GM19395 (cell line): ENCODE results near the gene LZTR1.

Experiments
- ATAC-seq: cut with Tn5 transposase; IDR thresholded peaks from one replicate; pipeline ENCODE4 v1.9.1; 2021; ENCODE audit warnings: mild to moderate bottlenecking, moderate library complexity; ENCODE audit not compliant: unreplicated experiment

The LZTR1 gene

DNA sequence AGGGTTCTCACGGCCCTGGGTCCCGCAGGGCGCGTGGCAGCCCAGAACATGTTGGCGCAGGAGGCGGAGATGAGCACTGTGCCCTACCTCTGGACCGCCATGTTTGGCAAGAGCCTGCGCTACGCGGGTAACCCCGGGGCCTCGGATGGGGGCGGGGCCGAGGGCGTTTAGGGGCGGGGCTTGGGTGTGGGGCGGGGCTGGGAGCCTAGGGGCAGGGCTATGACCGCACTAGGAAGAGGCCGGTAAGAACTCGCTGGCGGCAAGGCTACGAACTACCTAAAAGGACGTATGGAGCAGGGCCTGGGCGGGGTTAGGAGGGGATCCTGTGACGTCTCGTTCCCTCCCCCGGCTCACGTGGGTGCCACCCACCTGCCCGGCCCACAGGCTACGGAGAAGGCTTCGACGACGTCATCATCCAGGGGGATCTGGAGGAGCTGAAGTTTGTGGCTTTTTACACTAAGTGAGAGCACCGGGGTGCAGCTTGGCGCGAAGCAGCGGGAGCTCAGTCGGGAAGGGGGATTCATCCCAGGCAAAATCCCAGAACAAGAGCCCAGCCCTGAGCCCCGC, 2.8 kb upstream of the LZTR1 start:
- ATAC-seq = no peak

- ATAC-seq = no peak
These were observed 2.1 kb upstream of the LZTR1 start for GRCh38 chr22:20979940-20980453.

GRCh38 chr22:20980523-20980922, 1.6 kb upstream of the LZTR1 start:
- no peak for ATAC-seq

GRCh38 chr22:20980938-20981722, 967 bp upstream of the LZTR1 start:
- ATAC-seq = no peak

DNA sequence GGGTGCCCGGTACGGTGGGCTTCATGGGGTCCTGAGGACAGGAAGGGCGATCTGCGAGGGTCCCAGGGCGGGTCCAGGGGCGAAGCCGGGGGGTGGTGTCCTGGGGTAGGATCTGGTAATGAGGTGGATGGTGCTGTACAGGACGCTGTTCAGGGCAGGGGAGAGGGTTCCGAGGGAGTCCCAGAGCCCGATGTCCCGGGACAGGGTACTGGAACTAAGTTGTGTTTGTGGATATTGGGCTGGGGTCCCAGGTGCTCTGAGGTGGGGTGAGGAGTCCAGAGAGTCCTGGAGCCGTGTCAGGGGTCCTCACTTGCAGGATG, 426 bp downstream of the LZTR1 start:
- ATAC-seq = peak; percentile 13

GRCh38 chr22:20983081-20983771, 1.1 kb downstream of the LZTR1 start:
- no peak for ATAC-seq

DNA sequence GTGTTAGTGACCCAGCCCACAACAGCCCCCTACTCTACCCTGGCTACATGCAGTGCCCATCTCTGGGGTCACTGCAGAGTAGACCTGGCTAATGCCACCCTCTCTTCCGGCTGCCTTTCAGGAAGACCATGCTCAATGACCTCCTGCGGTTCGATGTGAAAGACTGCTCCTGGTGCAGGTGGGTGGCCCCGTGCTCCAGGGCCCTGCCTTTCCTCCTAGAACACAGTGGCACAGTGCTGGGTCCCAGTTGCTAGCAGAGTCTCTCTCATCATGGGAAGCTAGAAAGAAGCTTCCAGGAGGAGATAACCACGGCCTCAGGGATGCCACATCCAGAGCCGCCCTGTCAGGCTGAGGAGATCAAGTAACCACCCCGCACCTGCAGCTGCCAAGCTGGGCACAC, 3.6 kb downstream of the LZTR1 start:
- no peak for ATAC-seq

DNA sequence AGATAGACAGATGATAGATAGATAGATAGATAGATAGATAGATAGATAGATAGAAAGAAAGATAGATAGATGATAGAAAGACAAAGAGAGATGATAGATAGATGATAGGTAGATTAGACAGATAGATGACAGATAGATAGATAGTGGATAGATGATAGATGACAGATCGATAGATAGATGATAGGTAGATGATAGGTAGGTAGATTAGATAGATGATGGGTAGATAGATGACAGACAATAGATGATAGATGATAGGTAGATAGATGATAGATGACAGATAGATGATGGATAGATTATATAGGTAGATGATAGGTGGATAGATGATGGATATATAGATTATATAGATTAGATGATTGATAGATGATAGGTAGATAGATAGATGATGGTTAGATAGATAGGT, 4.3 kb downstream of the LZTR1 start:
- ATAC-seq = no peak

DNA sequence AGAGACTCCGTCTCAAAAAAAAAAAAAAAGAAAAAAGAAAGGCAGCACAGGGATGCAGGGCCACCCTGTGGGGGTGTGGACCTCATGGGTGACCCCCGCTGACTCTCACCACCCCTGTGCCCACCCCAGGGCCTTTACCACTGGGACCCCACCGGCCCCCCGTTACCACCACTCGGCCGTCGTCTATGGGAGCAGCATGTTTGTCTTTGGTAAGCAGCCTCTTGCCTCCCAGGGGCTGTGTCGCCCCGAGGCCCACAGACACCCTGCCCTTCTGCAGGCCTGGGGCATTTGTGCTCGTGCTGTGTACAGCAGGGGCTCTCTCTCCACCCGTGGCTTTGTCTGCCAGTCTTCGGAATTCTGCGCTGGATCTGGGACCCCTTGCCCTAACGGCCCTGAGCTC, 5.3 kb downstream of the LZTR1 start:
- ATAC-seq = no peak

DNA sequence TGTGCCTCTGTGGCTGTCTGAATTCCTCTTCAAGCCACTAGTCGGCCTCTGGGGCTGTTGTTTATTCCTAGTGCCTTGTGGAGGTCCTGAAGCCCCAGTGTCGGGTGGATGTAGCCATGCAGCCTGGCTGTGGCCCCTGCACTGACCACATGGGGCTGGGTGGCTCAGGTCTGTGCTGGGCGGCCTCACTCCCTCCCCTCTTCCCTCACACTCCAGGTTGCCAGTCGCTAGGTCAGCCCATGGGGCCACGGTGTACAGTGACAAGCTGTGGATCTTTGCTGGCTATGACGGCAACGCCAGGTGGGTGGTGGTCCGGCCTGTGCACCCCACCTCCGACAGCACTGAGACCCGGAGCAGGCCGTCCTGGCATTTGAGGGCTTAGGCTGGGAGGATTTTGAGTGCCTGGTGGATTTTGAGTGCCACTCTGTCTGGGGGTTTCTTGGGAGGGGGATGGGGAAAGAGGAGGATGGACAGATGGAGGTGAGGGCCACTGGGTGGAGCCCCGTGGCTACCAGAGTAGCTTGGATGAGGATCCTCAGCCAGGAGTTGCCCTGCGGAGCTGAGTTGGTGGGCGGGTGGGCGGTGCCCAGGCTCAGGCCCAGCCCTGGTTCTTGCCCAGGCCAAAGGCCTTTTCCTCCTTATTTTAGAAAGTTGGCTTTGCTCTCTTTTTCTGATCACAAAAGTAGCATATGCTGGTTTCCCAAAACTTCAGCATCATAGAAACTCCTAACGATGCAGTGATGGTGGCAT, 6.7 kb downstream of the LZTR1 start:
- ATAC-seq = no peak

- ATAC-seq = no peak
These were observed 7.4 kb downstream of the LZTR1 start for GRCh38 chr22:20989323-20990138.

DNA sequence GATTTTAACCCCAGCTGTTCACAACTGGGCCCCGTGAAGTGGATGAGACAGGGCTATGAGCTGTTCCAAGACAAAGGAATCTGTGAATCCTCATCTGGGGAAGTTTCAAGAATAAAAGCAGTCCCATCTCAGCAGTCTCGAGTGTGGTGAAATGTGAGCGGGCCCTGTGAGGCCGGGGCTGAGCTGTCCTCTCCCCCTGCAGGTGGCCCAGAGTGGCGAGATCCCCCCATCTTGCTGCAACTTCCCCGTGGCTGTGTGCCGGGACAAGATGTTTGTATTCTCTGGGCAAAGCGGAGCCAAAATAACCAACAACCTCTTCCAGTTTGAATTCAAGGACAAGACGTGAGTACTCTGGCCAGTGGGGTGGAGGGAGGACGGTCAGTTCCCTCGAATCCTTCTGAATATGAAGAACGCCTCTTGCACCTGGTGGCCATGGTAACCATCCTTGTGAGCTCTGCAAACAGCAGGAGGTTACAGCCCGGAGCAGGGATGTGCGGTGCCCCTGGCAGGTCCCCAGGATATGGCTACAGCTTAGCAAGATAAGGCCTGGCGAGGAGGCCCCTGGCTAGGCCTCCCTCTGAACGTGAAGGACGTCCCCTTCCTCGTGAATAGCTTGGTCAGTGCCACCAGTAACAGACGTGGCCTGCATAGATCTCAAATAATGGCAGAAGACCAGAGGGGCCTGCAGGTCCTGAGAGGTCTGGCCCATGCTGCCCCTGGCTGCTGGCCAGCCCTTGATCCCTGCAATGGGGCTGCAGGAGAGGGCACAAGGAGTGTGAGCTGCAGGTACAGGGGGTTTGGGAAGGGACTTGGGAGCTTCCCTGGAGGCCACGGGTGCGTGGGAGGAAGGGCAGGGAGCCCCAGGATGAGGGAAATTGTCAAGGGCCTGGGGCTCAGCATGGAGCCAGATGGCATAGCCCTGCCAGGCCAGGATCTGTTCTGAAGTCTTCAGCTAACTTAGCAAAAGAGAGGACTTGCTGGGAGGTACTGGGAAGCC, 8.4 kb downstream of the LZTR1 start:
- ATAC-seq = no peak

- no peak for ATAC-seq
These were observed 9.4 kb downstream of the LZTR1 start for GRCh38 chr22:20991252-20992055.

- ATAC-seq = no peak
These were observed 10.0 kb downstream of the LZTR1 start for GRCh38 chr22:20992056-20992442.

- ATAC-seq = no peak
These were observed 10.6 kb downstream of the LZTR1 start for GRCh38 chr22:20992456-20993303.

GRCh38 chr22:20993304-20994127, 11.4 kb downstream of the LZTR1 start:
- ATAC-seq = no peak
